GM12892 (cell line): Measurements from ENCODE around the gene ISL1.

ENCODE experiments used
- POLR2A ChIP-seq: IDR thresholded peaks from 2 replicates; pipeline ENCODE4 v1.6.1; 2011; ENCODE audit warnings: low read depth, low read length, control low read depth
- POLR2AphosphoS5 ChIP-seq: IDR thresholded peaks from 2 replicates; pipeline ENCODE4 v1.6.1; 2011; ENCODE audit warnings: low read depth, low read length, control low read depth

GRCh38 chr5:51404255-51404654, 21.0 kb downstream of the ISL1 start:
- no peak for TF ChIP-seq POLR2AphosphoS5
- TF ChIP-seq POLR2A: no peak
